Glomerular endothelial cell (primary cell): Measurements from ENCODE around the gene FCRL6. TPM values are rescaled to one million over a fixed set of nuclear protein-coding genes. Genes with fewer than 3 reads are reported as not detected.

Experiments used
- DNase-seq: peaks from one replicate; pipeline ENCODE4 v3.0.0-alpha.2; 2011; ENCODE audit warnings: low read depth, low spot score; ENCODE audit errors: extremely low read depth
- total RNA-seq: library from RNA; depleted of rRNA; stranded (reverse); fragments of >200 nt; gene quantifications from 2 replicates; pipeline ENCODE4 v1.2.3, GENCODE V29; 2015

Gene FCRL6
- total RNA-seq, 1 donor from 2014 or later: not detected

- DNase-seq: no peak
Observed at GRCh38 chr1:159859767-159860322, 57.7 kb downstream of the FCRL6 start.

- DNase-seq: no peak
Observed at GRCh38 chr1:159860456-159860855, 58.3 kb downstream of the FCRL6 start.

- DNase-seq: no peak
Observed at GRCh38 chr1:159861218-159861617, 59.1 kb downstream of the FCRL6 start.

- DNase-seq: no peak
Observed at GRCh38 chr1:159862031-159862430, 59.9 kb downstream of the FCRL6 start.

GRCh38 chr1:159862557-159862956 lies 60.4 kb downstream of the FCRL6 start, which contains the start of gene VSIG8:
Gene VSIG8 (minus strand): TSS chr1:159862657. CDS start chr1:159862521, 136 bp downstream.
- DNase-seq: no peak

- no peak for DNase-seq
Observed at GRCh38 chr1:159864262-159864661, 62.1 kb downstream of the FCRL6 start.

Other genes with a start within 250 kb of the FCRL6 start
- gene APCS, start 214.5 kb upstream of the FCRL6 start, total RNA-seq: not detected in 2 replicates
- not detected in 2 replicates for gene CRP, start 87.8 kb upstream of the FCRL6 start, total RNA-seq
- gene DUSP23, start 21.4 kb upstream of the FCRL6 start, total RNA-seq: 28.5 and 40.3 TPM in 2 replicates
- gene SLAMF8, start 24.5 kb downstream of the FCRL6 start, total RNA-seq: not detected in 2 replicates
- 0.35 TPM in 1 of 2 replicates, not detected in the other for gene VSIG8, start 60.3 kb downstream of the FCRL6 start, total RNA-seq
- gene CFAP45, start 97.8 kb downstream of the FCRL6 start, total RNA-seq: 0.53 and 0.73 TPM in 2 replicates
- gene TAGLN2, start 123.1 kb downstream of the FCRL6 start, total RNA-seq: 715 and 718 TPM in 2 replicates
- 0.05 and 0.06 TPM in 2 replicates for gene IGSF9, start 143.3 kb downstream of the FCRL6 start, total RNA-seq
- not detected in 2 replicates for gene SLAMF9, start 151.9 kb downstream of the FCRL6 start, total RNA-seq
- gene PIGM, start 229.6 kb downstream of the FCRL6 start, total RNA-seq: 2.5 and 3.2 TPM in 2 replicates